ENCODE data around the gene ANKRD33.

ANKRD33 gene

DNA sequence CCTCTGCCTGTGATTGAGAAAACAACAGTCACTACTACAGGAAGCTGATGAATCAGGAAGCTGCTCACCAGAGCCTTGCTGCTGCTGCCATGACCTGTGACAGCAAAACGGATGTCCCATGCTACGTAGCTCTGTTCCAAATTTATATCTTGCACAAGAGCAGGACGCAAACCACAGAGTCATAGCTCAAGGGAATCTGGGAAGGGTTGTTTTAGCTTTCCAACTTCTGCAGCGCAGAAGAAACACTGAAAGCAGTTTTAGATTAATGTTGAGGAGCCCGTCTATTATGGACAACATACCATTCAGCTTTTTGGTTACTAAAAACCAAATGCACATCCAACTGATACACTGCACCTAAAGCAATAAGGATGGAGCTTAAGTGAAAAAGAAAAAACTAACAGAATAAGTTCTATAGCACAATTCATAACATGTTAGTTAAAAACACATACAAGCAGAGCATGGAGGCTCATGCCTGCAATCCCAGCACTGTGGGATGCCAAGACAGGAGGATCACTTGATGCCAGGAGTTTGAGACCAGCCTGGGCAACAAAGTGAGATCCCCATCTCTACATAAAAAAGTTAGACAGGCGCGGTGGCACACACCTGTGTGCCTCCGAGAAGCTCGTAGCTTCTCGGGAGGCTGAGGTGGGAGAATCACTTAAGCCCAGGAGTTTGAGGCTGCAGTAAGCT, 1.7 kb upstream of the ANKRD33 start:
- ATAC-seq (ENCODE audit: low read depth), result peak; percentile 81
- no peak for DNase-seq (ENCODE audit: low spot score)
- no peak overlapping the region for H3K4me3 ChIP-seq (ENCODE audit: severe bottlenecking)
- H3K27me3 ChIP-seq (ENCODE audit: insufficient read depth, poor library complexity, severe bottlenecking), result no peaks in the 10 kb centered on the region
- H3K9me3 ChIP-seq (ENCODE audit: severe bottlenecking), result no peaks in the 10 kb centered on the region
- no peaks in the 10 kb centered on the region for H3K4me1 ChIP-seq (ENCODE audit: insufficient read depth, poor library complexity, severe bottlenecking)
- H3K36me3 ChIP-seq (ENCODE audit: low read depth), result no peaks in the 10 kb centered on the region
- H3K27ac ChIP-seq (ENCODE audit: poor library complexity, severe bottlenecking), result no peak overlapping the region
- TF ChIP-seq, protein P1, sequence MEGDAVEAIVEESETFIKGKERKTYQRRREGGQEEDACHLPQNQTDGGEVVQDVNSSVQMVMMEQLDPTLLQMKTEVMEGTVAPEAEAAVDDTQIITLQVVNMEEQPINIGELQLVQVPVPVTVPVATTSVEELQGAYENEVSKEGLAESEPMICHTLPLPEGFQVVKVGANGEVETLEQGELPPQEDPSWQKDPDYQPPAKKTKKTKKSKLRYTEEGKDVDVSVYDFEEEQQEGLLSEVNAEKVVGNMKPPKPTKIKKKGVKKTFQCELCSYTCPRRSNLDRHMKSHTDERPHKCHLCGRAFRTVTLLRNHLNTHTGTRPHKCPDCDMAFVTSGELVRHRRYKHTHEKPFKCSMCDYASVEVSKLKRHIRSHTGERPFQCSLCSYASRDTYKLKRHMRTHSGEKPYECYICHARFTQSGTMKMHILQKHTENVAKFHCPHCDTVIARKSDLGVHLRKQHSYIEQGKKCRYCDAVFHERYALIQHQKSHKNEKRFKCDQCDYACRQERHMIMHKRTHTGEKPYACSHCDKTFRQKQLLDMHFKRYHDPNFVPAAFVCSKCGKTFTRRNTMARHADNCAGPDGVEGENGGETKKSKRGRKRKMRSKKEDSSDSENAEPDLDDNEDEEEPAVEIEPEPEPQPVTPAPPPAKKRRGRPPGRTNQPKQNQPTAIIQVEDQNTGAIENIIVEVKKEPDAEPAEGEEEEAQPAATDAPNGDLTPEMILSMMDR (IDR thresholded peaks at IDR 0.05; ENCODE audit: poor library complexity, severe bottlenecking), result no peak

DNA sequence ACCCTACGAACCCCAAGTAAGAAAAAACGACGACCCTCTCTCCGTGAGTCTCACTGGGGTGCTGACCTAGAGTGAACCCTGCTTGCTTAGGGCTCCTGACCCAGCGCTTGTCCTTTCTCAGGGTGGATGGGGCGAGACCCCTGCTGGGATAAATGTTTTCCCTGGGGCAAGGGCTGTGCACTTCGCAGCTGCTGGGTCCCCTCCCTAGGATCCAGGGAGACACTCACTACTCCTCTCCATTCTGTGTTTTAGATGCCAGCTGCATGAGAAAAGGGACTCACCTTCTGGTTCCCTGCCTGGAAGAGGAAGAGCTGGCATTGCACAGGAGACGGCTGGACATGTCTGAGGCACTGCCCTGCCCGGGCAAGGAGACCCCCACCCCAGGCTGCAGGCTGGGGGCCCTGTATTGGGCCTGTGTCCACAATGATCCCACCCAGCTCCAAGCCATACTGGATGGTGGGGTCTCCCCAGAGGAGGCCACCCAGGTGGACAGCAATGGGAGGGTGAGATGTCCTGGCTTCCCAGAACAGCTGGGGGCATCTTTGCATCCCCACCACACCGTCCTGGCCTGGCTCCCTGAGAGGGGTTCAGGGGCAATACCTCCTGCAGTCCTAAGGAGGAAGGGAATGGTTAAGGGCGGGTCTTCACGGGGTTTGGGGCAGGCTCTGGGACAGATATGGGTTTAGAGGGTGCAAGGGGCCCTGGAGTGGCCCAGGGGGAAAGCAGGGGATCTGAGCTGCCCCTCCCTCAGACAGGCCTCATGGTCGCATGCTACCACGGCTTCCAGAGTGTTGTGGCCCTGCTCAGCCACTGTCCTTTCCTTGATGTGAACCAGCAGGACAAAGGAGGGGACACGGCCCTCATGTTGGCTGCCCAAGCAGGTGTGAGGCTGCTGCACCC, 663 bp downstream of the ANKRD33 start:
- no peaks in the 10 kb centered on the region for H3K9me3 ChIP-seq (ENCODE audit: severe bottlenecking)
- ATAC-seq (ENCODE audit: low read depth) (no peak), DNase-seq (ENCODE audit: low spot score) (peak; percentile 21)
- no peaks in the 10 kb centered on the region for H3K36me3 ChIP-seq (ENCODE audit: low read depth)
- H3K27me3 ChIP-seq (ENCODE audit: insufficient read depth, poor library complexity, severe bottlenecking), result no peaks in the 10 kb centered on the region
- no peaks in the 10 kb centered on the region for H3K4me1 ChIP-seq (ENCODE audit: insufficient read depth, poor library complexity, severe bottlenecking)
- H3K4me3 ChIP-seq (ENCODE audit: severe bottlenecking), result no peak overlapping the region
- TF ChIP-seq, protein P1 (IDR thresholded peaks at IDR 0.05; ENCODE audit: poor library complexity, severe bottlenecking), result no peak
- no peak overlapping the region for H3K27ac ChIP-seq (ENCODE audit: poor library complexity, severe bottlenecking)

DNA sequence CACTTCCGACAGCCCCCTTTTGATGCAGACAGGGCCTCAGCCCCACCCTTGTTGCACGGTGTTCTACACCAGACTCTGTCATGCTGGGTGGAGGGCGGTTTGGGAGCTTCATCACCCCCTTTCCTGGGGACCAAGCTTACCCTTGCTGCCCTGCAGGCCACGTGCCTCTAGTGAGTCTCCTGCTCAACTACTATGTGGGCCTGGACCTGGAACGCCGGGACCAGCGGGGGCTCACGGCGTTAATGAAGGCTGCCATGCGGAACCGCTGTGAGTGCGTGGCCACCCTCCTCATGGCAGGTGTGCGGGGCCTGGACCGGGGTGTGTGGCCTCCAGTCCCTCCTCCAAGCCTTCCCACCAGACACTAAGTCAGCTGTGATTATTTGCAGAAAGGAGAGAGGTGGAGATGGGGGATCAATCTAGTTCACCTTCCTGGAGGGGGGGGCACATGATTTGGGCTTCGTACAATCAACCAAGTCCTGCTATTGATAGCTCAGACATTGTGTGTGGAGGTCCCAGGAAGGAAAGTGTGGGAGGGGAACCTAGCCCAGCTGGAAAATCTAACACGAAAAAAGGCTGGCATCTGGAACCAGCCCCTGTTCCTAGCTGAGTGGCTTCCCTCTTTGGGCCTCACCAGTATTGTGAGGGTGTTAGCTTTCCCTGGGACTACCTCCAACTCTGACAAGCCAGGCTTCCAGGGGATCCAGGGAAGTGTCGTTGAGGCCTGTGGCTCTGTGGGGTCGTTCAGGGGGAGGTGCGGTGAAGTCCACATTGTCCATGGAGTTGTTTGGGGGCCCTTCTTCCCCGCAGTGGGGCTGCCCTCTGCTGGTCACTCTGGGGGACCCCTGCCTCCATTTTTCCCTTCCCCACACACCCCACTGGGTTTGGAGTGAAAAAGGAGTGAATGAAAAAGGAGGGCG, 1.6 kb downstream of the ANKRD33 start:
- Histone ChIP-seq H3K4me1 (ENCODE audit: insufficient read depth, poor library complexity, severe bottlenecking) (no peaks in the 10 kb centered on the region), H3K27ac (ENCODE audit: poor library complexity, severe bottlenecking) (no peak overlapping the region), H3K36me3 (ENCODE audit: low read depth) (no peaks in the 10 kb centered on the region), H3K4me3 (ENCODE audit: severe bottlenecking) (no peak overlapping the region), H3K27me3 (ENCODE audit: insufficient read depth, poor library complexity, severe bottlenecking) (no peaks in the 10 kb centered on the region), H3K9me3 (ENCODE audit: severe bottlenecking) (no peaks in the 10 kb centered on the region)
- ATAC-seq (ENCODE audit: low read depth), result no peak
- TF ChIP-seq, protein P1 (IDR thresholded peaks at IDR 0.05; ENCODE audit: poor library complexity, severe bottlenecking), result no peak
- DNase-seq (ENCODE audit: low spot score), result peak; percentile 26

DNA sequence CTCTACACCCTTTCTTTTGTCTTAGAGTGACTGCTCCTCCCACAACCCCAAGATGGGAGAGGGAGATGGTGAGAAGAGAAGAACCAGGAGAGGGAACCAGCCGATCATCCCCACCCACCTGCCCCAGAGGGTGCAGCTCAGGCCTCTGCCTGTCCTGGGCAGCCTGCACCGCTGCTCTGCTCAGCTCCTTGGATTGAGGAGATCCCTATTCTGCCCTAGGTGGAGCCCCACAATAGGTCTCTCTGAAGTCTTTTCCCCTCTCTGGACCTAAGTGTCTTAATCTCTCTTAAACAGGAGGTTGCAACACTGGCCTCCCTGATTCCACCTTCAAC, 2.2 kb downstream of the ANKRD33 start:
- H3K36me3 ChIP-seq (ENCODE audit: low read depth), result no peaks in the 10 kb centered on the region
- no peaks in the 10 kb centered on the region for H3K9me3 ChIP-seq (ENCODE audit: severe bottlenecking)
- DNase-seq (ENCODE audit: low spot score) (peak; percentile 14), ATAC-seq (ENCODE audit: low read depth) (no peak)
- no peak overlapping the region for H3K4me3 ChIP-seq (ENCODE audit: severe bottlenecking)
- no peak overlapping the region for H3K27ac ChIP-seq (ENCODE audit: poor library complexity, severe bottlenecking)
- H3K27me3 ChIP-seq (ENCODE audit: insufficient read depth, poor library complexity, severe bottlenecking), result no peaks in the 10 kb centered on the region
- TF ChIP-seq, protein P1 (IDR thresholded peaks at IDR 0.05; ENCODE audit: poor library complexity, severe bottlenecking), result no peak
- no peaks in the 10 kb centered on the region for H3K4me1 ChIP-seq (ENCODE audit: insufficient read depth, poor library complexity, severe bottlenecking)
